GM12892 (cell line): ENCODE data around the gene CUBN.

ENCODE experiments used
- POLR2A ChIP-seq: IDR thresholded peaks from 2 replicates; pipeline ENCODE4 v1.6.1; 2011; ENCODE audit warnings: low read depth, low read length, control low read depth
- POLR2AphosphoS5 ChIP-seq: IDR thresholded peaks from 2 replicates; pipeline ENCODE4 v1.6.1; 2011; ENCODE audit warnings: low read depth, low read length, control low read depth

DNA sequence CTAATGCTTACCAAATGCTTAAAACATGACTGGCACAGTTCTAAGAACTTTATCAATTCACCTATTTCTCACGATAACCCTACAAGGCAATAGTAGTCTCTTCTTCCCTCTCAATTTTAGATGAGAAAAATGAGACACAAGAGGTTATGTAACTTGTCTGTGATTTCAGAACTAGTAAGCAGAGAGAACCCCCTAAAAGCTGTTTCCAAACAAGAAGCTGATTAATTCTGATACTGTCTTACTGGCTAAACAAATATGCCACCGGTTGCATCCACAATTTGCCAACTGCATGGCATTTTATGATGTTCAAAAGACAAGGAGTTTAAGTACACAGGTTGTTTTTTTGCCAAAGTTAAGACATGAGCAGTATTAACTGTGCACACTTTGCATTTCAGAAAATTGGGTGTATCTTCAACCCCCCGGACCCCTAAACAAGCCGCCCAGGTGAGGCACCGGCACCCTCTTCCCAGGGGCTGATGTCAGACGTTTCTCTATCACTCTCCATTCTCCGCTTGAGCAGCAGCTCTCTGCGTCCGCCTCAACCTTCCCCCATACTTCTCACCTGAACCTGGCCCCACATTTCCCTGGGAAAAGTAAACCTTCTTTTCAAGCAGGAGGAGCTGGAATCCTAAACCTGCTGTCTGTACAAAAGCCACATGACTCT lies 334.1 kb downstream of the CUBN start:
- TF ChIP-seq POLR2A (no peak), POLR2AphosphoS5 (no peak)
